Transverse colon (tissue), 4 donors: ENCODE results near the gene ARSI.

ENCODE experiments used
- CTCF ChIP-seq, 5 experiments: fragments of 200-600 bp in 3 of 5; fragments of 450-650 bp in 2 of 5; sonication (generic) in 3 of 5; IDR thresholded peaks; 1 replicate in 2 of 5; 2 replicates in 3 of 5; pipeline ENCODE4 v1.5.1; 2016 to 2017; ENCODE audit warnings: antibody characterized with exemption in 5 of 5, inconsistent platforms in 3 of 5, mild to moderate bottlenecking in 2 of 5, moderate library complexity in 1 of 5
- POLR2AphosphoS5 ChIP-seq, 3 donors: sonication (generic); formaldehyde crosslinking; IDR thresholded peaks; one replicate each; pipeline ENCODE4 v1.6.1; 2016; ENCODE audit warnings: antibody characterized with exemption in 3 of 3

DNA sequence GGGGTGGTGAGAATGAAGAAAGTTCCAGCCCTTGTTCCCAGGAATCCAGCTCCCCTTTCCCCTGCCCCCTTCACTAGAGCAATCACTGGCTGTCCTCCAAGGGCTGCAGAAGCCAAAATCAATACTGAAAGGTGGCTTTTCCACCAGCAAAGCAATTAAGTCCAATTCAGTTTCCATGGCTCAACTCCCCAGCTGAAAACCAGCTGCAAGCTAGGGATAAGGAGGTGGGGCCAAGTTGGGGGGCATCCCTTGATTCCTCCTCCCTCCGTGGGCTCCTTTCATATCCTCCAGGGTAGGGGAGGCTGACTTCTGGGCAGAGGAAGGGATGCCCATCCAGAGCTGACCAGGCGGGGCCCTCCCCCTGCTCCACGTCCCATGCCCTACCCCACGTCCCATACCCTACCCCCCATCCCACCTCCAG is 35.8 kb downstream of the ARSI start:
- no peak for TF ChIP-seq POLR2AphosphoS5 (IDR thresholded peaks at IDR 0.05)
- no peak for TF ChIP-seq CTCF (IDR thresholded peaks at IDR 0.05)
